ENCODE measurements around the gene EDC3. TPM values are rescaled to one million over a fixed set of nuclear protein-coding genes. Genes with fewer than 3 reads are reported as not detected.
"Not testable (repeated sequence)": the region's sequence is repeated elsewhere in the genome, so short reads cannot be mapped to it uniquely, and the experiment has no call there.

The EDC3 gene
- total RNA-seq, 1 donor from 2014 or later, result 31.5 TPM

DNA sequence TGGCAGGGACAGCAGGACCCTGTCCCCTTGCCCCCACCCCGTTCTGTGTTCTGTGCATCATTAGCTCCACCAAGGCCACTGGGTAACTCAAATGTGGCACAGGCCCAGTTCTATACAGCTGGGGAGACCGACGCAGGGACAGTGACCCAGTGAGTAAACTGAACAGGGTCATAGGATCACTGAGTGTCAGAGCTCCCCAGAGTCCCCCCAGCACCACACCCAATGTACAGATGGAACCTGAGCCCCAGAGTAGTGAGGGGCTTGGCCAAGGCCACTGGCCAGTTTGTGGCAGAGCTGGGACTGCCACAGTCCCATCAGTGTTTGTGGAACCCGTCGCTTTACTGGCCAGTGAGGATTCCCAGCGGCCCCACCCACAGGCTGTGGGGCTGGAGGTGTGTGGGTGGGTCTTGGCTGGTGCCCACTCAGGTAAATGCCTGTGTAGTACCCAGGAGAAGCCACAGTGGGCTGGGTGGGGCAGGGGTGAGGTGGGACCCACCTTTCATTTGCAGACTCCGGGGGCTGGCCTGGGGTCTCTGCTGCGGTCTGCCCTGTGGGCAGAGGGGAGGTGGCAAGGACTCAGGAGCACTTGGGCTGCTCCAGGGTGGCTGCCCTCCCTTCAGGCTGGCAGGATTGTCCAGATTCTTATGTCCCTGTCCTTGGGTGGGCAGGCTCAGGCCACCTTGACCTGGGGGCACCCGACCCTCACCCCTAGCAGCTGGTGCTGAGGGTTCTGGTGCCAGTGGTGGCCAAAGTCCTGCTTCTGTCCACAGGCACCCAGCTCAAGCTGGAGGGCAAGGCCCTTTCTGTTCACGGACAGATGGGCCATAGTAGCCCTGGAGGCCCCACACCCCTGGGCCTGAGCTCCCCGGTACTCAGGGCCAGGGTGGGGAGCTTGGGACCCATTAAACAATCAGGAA lies 91.8 kb downstream of the EDC3 start:
- intact Hi-C loops (cut with DNase I), result no loop called here
- Histone ChIP-seq H3K9me3 (no peaks in the 10 kb centered on the region), H3K36me3 (no peaks in the 10 kb centered on the region), H3K27me3 (no peaks in the 10 kb centered on the region), H3K4me3 (no peak overlapping the region), H3K27ac (no peak overlapping the region), H3K4me1 (peaks cover 8% of the 10 kb centered on the region)
- TF ChIP-seq, protein P1, sequence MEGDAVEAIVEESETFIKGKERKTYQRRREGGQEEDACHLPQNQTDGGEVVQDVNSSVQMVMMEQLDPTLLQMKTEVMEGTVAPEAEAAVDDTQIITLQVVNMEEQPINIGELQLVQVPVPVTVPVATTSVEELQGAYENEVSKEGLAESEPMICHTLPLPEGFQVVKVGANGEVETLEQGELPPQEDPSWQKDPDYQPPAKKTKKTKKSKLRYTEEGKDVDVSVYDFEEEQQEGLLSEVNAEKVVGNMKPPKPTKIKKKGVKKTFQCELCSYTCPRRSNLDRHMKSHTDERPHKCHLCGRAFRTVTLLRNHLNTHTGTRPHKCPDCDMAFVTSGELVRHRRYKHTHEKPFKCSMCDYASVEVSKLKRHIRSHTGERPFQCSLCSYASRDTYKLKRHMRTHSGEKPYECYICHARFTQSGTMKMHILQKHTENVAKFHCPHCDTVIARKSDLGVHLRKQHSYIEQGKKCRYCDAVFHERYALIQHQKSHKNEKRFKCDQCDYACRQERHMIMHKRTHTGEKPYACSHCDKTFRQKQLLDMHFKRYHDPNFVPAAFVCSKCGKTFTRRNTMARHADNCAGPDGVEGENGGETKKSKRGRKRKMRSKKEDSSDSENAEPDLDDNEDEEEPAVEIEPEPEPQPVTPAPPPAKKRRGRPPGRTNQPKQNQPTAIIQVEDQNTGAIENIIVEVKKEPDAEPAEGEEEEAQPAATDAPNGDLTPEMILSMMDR (IDR thresholded peaks at IDR 0.05), result no peak
- ATAC-seq (no peak), DNase-seq (no peak)

- TF ChIP-seq, protein P1 (IDR thresholded peaks at IDR 0.05), result no peak
- Histone ChIP-seq H3K4me3 (no peak overlapping the region), H3K27ac (no peak overlapping the region), H3K4me1 (peaks cover 11% of the 10 kb centered on the region), H3K27me3 (no peaks in the 10 kb centered on the region), H3K36me3 (no peaks in the 10 kb centered on the region), H3K9me3 (no peaks in the 10 kb centered on the region)
- DNase-seq (no peak), ATAC-seq (no peak)
- intact Hi-C loops (cut with DNase I), result no loop called here
These were observed 92.6 kb downstream of the EDC3 start for GRCh38 chr15:74603026-74603788.

DNA sequence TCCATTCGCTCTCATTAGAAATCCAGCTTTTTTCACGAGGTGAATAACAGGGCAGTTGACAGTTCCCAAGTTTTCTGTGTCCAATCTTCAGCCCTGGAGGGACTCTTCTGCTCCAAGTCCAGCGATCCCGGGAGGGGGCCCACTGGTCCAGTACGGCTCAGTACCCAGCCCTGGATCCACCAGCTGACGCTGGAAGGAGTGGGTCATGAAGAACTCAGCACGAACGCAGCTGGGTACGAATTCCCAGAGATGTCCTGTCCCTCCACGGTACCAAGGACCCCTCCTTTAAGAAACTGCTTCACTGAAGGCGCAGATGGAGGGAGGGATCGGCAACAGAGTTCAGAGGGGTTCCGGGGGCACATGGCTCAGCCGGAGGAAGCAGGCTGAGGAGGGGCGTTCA lies 96.7 kb downstream of the EDC3 start:
- intact Hi-C loops (cut with DNase I), result no loop called here
- DNase-seq, result no peak
- peak overlapping the region; percentile 86 for H3K27ac ChIP-seq
- peaks cover 16% of the 10 kb centered on the region for H3K4me1 ChIP-seq
- no peaks in the 10 kb centered on the region for H3K27me3 ChIP-seq
- no peaks in the 10 kb centered on the region for H3K36me3 ChIP-seq
- no peaks in the 10 kb centered on the region for H3K9me3 ChIP-seq
- H3K4me3 ChIP-seq, result peak overlapping the region; percentile 87
- TF ChIP-seq, protein P1 (IDR thresholded peaks at IDR 0.05), result no peak
- no peak for ATAC-seq

GRCh38 chr15:74598126-74598842 lies 97.5 kb downstream of the EDC3 start:
- TF ChIP-seq, protein P1 (IDR thresholded peaks at IDR 0.05), result no peak
- intact Hi-C loops (cut with DNase I), result no loop called here
- no peaks in the 10 kb centered on the region for H3K9me3 ChIP-seq
- peak; percentile 96 for DNase-seq
- no peaks in the 10 kb centered on the region for H3K27me3 ChIP-seq
- peaks cover 1% of the 10 kb centered on the region for H3K36me3 ChIP-seq
- ATAC-seq, result peak; percentile 97
- peak overlapping the region; percentile 86 for H3K27ac ChIP-seq
- H3K4me1 ChIP-seq, result peaks cover 16% of the 10 kb centered on the region
- peak overlapping the region; percentile 87 for H3K4me3 ChIP-seq

GRCh38 chr15:74597146-74597705 lies 98.6 kb downstream of the EDC3 start:
- intact Hi-C loops (cut with DNase I); H3K27ac ChIP-seq; DNase-seq; H3K4me3 ChIP-seq; ATAC-seq; H3K9me3 ChIP-seq; H3K27me3 ChIP-seq: not testable (repeated sequence)
- peaks cover 12% of the 10 kb centered on the region for H3K36me3 ChIP-seq
- H3K4me1 ChIP-seq, result peaks cover 16% of the 10 kb centered on the region

GRCh38 chr15:74596736-74597135 lies 99.1 kb downstream of the EDC3 start:
- ATAC-seq; H3K27ac ChIP-seq; DNase-seq; H3K9me3 ChIP-seq; intact Hi-C loops (cut with DNase I); H3K4me3 ChIP-seq; H3K27me3 ChIP-seq: not testable (repeated sequence)
- H3K4me1 ChIP-seq, result peaks cover 16% of the 10 kb centered on the region
- peaks cover 17% of the 10 kb centered on the region for H3K36me3 ChIP-seq

All from upper lobe of right lung (tissue), 1 donor.